H9 (cell line): ENCODE data around the gene DPPA4. TPM values are rescaled to one million over a fixed set of nuclear protein-coding genes. Genes with fewer than 3 reads are reported as not detected.

Source experiments
- DNase-seq: peaks from one replicate; pipeline ENCODE4 v3.0.0-alpha.2; 2017
- H2AFZ ChIP-seq: one replicate; pipeline ENCODE4 v1.6.1; 2013; ENCODE audit warnings: mild to moderate bottlenecking, low read length, control low read depth, moderate library complexity
- H2AK5ac ChIP-seq: 2 replicates; pipeline ENCODE4 v1.6.1; 2013; ENCODE audit warnings: low read length, control low read depth, mixed read lengths; ENCODE audit not compliant: insufficient read length
- H2BK120ac ChIP-seq: one replicate; pipeline ENCODE4 v1.6.1; 2013; ENCODE audit warnings: low read depth, mild to moderate bottlenecking, low read length, control low read depth, inconsistent platforms; ENCODE audit not compliant: poor library complexity, severe bottlenecking
- H2BK12ac ChIP-seq: 2 replicates; pipeline ENCODE4 v1.6.1; 2013; ENCODE audit warnings: low read length, control low read depth, mixed read lengths, low read depth; ENCODE audit not compliant: insufficient read length
- H2BK15ac ChIP-seq: 2 replicates; pipeline ENCODE4 v1.6.1; 2013; ENCODE audit warnings: low read depth, low read length, control low read depth
- H2BK20ac ChIP-seq: one replicate; pipeline ENCODE4 v1.6.1; 2013; ENCODE audit warnings: low read depth, mild to moderate bottlenecking, low read length, control low read depth, inconsistent platforms; ENCODE audit not compliant: poor library complexity, severe bottlenecking
- H2BK5ac ChIP-seq: 2 replicates; pipeline ENCODE4 v1.6.1; 2013; ENCODE audit warnings: low read length, control low read depth, mixed read lengths; ENCODE audit not compliant: insufficient read length
- H3K14ac ChIP-seq: 2 replicates; pipeline ENCODE4 v1.6.1; 2013; ENCODE audit warnings: low read length, control low read depth; ENCODE audit not compliant: insufficient read depth
- H3K18ac ChIP-seq: 2 replicates; pipeline ENCODE4 v1.6.1; 2013; ENCODE audit warnings: low read depth, mild to moderate bottlenecking, mixed read lengths, low read length, control low read depth; ENCODE audit not compliant: insufficient read length
- H3K23ac ChIP-seq: 2 replicates; pipeline ENCODE4 v1.6.1; 2013; ENCODE audit warnings: low read length, control low read depth, mixed read lengths, low read depth; ENCODE audit not compliant: insufficient read length
- H3K23me2 ChIP-seq: 2 replicates; pipeline ENCODE4 v1.6.1; 2013; ENCODE audit warnings: low read depth, mild to moderate bottlenecking, mixed read lengths, low read length, control low read depth; ENCODE audit not compliant: insufficient read length, poor library complexity, severe bottlenecking
- H3K27ac ChIP-seq: 2 replicates; pipeline ENCODE4 v1.5.1; 2013; ENCODE audit warnings: low read length, control low read depth, mixed read lengths, low read depth; ENCODE audit not compliant: insufficient read length
- H3K27me3 ChIP-seq: 2 replicates; pipeline ENCODE4 v1.6.1; 2013; ENCODE audit warnings: low read length, control low read depth, inconsistent platforms; ENCODE audit not compliant: insufficient read depth
- H3K4ac ChIP-seq: 2 replicates; pipeline ENCODE4 v1.6.1; 2013; ENCODE audit warnings: low read depth, mild to moderate bottlenecking, control low read depth, inconsistent platforms, low read length, moderate library complexity
- H3K4me1 ChIP-seq: 2 replicates; pipeline ENCODE4 v1.6.1; 2013; ENCODE audit warnings: low read length, control low read depth, inconsistent platforms; ENCODE audit not compliant: insufficient read depth
- H3K4me2 ChIP-seq: 2 replicates; pipeline ENCODE4 v1.6.1; 2013; ENCODE audit warnings: low read length, control low read depth, mixed read lengths; ENCODE audit not compliant: insufficient read length, insufficient read depth
- H3K56ac ChIP-seq: 2 replicates; pipeline ENCODE4 v1.6.1; 2013; ENCODE audit warnings: low read depth, mild to moderate bottlenecking, mixed read lengths, low read length, control low read depth; ENCODE audit not compliant: insufficient read length
- H3K79me1 ChIP-seq: 2 replicates; pipeline ENCODE4 v1.6.1; 2013; ENCODE audit warnings: low read depth, mild to moderate bottlenecking, moderate library complexity, low read length, control low read depth, inconsistent platforms; ENCODE audit not compliant: insufficient read depth, poor library complexity, severe bottlenecking
- H3K79me2 ChIP-seq: 2 replicates; pipeline ENCODE4 v1.6.1; 2013; ENCODE audit warnings: low read length, control low read depth, inconsistent platforms; ENCODE audit not compliant: insufficient read depth
- H3K9ac ChIP-seq: 2 replicates; pipeline ENCODE4 v1.6.1; 2013; ENCODE audit warnings: low read length, control low read depth, mixed read lengths; ENCODE audit not compliant: insufficient read length; ENCODE audit errors: extremely low read depth
- H3K9me3 ChIP-seq: one replicate; pipeline ENCODE4 v1.6.1; 2013; ENCODE audit warnings: low read depth, low read length, inconsistent platforms; ENCODE audit not compliant: control insufficient read depth
- H3T11ph ChIP-seq: one replicate; pipeline ENCODE4 v1.6.1; 2013; ENCODE audit warnings: mild to moderate bottlenecking, low read length, control low read depth, inconsistent platforms
- H4K20me1 ChIP-seq: one replicate; pipeline ENCODE4 v1.6.1; 2013; ENCODE audit not compliant: control insufficient read depth, insufficient read length, insufficient read depth
- H4K5ac ChIP-seq: 2 replicates; pipeline ENCODE4 v1.6.1; 2013; ENCODE audit warnings: low read depth, mild to moderate bottlenecking, mixed read lengths, low read length, control low read depth; ENCODE audit not compliant: insufficient read length
- H4K8ac ChIP-seq: replicated peaks from 2 replicates; pipeline ENCODE4 v1.6.1; 2013; ENCODE audit warnings: low read length, control low read depth, mixed read lengths, low read depth; ENCODE audit not compliant: insufficient read length
- H4K91ac ChIP-seq: 2 replicates; pipeline ENCODE4 v1.6.1; 2013; ENCODE audit warnings: low read depth, mild to moderate bottlenecking, moderate library complexity, mixed read lengths, low read length, control low read depth; ENCODE audit not compliant: insufficient read length
- H3K27ac Mint-ChIP-seq, 3 experiments: 2 replicates in 2 of 3; 3 replicates in 1 of 3; pipeline ENCODE4 v1.8.0; 2020 to 2021; ENCODE audit warnings: mixed read lengths in 3 of 3, mild to moderate bottlenecking in 1 of 3, moderate library complexity in 1 of 3
- H3K27me3 Mint-ChIP-seq: 2 replicates; pipeline ENCODE4 v1.8.0; 2021; ENCODE audit warnings: low read depth, mild to moderate bottlenecking, moderate library complexity, mixed read lengths
- H3K36me3 Mint-ChIP-seq, 3 experiments: 2 replicates in 2 of 3; 3 replicates in 1 of 3; pipeline ENCODE4 v1.8.0; 2020 to 2021; ENCODE audit warnings: low read depth in 3 of 3, mixed read lengths in 3 of 3; ENCODE audit not compliant: insufficient read depth in 1 of 3
- H3K4me1 Mint-ChIP-seq, 2 experiments: 2 replicates each; pipeline ENCODE4 v1.8.0; 2020; ENCODE audit warnings: mixed read lengths in 2 of 2
- H3K4me3 Mint-ChIP-seq, 2 experiments: 2 replicates in 1 of 2; 3 replicates in 1 of 2; pipeline ENCODE4 v1.8.0; 2020 to 2021; ENCODE audit warnings: mild to moderate bottlenecking in 2 of 2, mixed read lengths in 2 of 2, moderate library complexity in 1 of 2
- H3K9me3 Mint-ChIP-seq, 2 experiments: 2 replicates in 1 of 2; 3 replicates in 1 of 2; pipeline ENCODE4 v1.8.0; 2020; ENCODE audit warnings: mild to moderate bottlenecking in 2 of 2, mixed read lengths in 2 of 2, moderate library complexity in 1 of 2
- CTCF ChIP-seq: fragments of 200-600 bp; sonication (generic); conservative IDR thresholded peaks from 3 replicates; pipeline ENCODE4 v1.8.0; 2021; ENCODE audit warnings: antibody characterized with exemption, mild to moderate bottlenecking
- WGBS: extraction: QIAGEN DNeasy Blood & Tissue Kit; methylation state at CpG from one replicate; pipeline ENCODE4 v1.1.7; 2013; ENCODE audit warnings: missing lambda C conversion rate, low lambda C conversion rate, mixed read lengths; ENCODE audit not compliant: insufficient read length; ENCODE audit errors: extremely low coverage; 5-methylcytosine and 5-hydroxymethylcytosine counted together
- total RNA-seq: library from RNA; stranded (reverse); gene quantifications from 2 replicates; pipeline ENCODE4 v1.2.1, GENCODE V29; 2021

DPPA4 gene
- total RNA-seq, 1 experiment from 2014 or later, result 821 TPM

- Histone ChIP-seq H4K20me1 (no peaks in the 10 kb centered on the region), H3K18ac (no peak overlapping the region), H3K4me1 (peaks cover 5% of the 10 kb centered on the region; the same call in 1 of the 2 replicates), H3K27me3 (no peaks in the 10 kb centered on the region), H3K27ac (no peak overlapping the region), H2BK120ac (no peak overlapping the region), H2BK5ac (no peak overlapping the region), H3K9ac (no peak overlapping the region), H2BK15ac (no peak overlapping the region), H2BK20ac (no peak overlapping the region), H2AK5ac (no peak overlapping the region), H4K5ac (no peak overlapping the region), H3T11ph (no peak overlapping the region), H2BK12ac (no peak overlapping the region), H2AFZ (no peak overlapping the region), H4K8ac (no peak overlapping the region), H3K9me3 (no peaks in the 10 kb centered on the region), H3K14ac (no peak overlapping the region), H3K4me2 (no peak overlapping the region), H3K4ac (no peak overlapping the region), H3K23me2 (no peaks in the 10 kb centered on the region), H3K56ac (no peak overlapping the region), H4K91ac (no peak overlapping the region), H3K79me2 (no peaks in the 10 kb centered on the region), H3K79me1 (no peaks in the 10 kb centered on the region), H3K23ac (no peak overlapping the region)
- Mint-ChIP-seq H3K27me3 (no peaks in the 10 kb centered on the region), H3K4me3 (no peak overlapping the region), H3K27ac (peak overlapping the region in 1 of 3 experiments; percentile 5; a peak in 2 of 7 replicates), H3K9me3 (no peaks in the 10 kb centered on the region), H3K36me3 (peaks cover 0 to 7% (median 0%) of the 10 kb centered on the region in 3 experiments; a peak in 1 of 7 replicates), H3K4me1 (peaks cover 19 to 37% of the 10 kb centered on the region in 2 experiments)
- no peak for TF ChIP-seq CTCF
- no peak for DNase-seq
- no CpG with 5 or more reads among the region's 1 CpG for whole genome bisulfite sequencing
Observed at GRCh38 chr3:109313061-109313460, 24.3 kb downstream of the DPPA4 start.
